GM12865 (cell line): ENCODE results near the gene MED10.

Experiments used
- DNase-seq: peaks from one replicate; pipeline ENCODE4 v3.0.0; 2010; ENCODE audit warnings: low read depth
- H3K4me3 ChIP-seq: 2 replicates; pipeline ENCODE4 v1.5.1; 2011; ENCODE audit warnings: mild to moderate bottlenecking, low read depth, low read length, control low read depth
- CTCF ChIP-seq: IDR thresholded peaks from 2 replicates; pipeline ENCODE4 v1.5.1; 2011; ENCODE audit warnings: low read length, control low read depth, low read depth, inconsistent platforms; ENCODE audit not compliant: insufficient read depth; ENCODE audit errors: missing control alignments

The MED10 gene

GRCh38 chr5:6343951-6344592, 34.3 kb downstream of the MED10 start:
- no peak for TF ChIP-seq CTCF
- no peak overlapping the region for H3K4me3 ChIP-seq
- no peak for DNase-seq

- TF ChIP-seq CTCF = no peak
- DNase-seq = no peak
These were observed 35.5 kb downstream of the MED10 start for GRCh38 chr5:6342689-6343315.

GRCh38 chr5:6340100-6340499, 38.2 kb downstream of the MED10 start:
- TF ChIP-seq CTCF = no peak
- no peak for DNase-seq
- no peak overlapping the region for H3K4me3 ChIP-seq

More at GRCh38 chr5:6342689-6343315, 35.5 kb downstream of the MED10 start:
- no peak overlapping the region for H3K4me3 ChIP-seq

GRCh38 chr5:6338871-6339270, 39.5 kb downstream of the MED10 start:
- TF ChIP-seq CTCF = no peak
- DNase-seq = no peak
- no peak overlapping the region for H3K4me3 ChIP-seq

GRCh38 chr5:6338135-6338534, 40.2 kb downstream of the MED10 start:
- H3K4me3 ChIP-seq = no peak overlapping the region
- no peak for DNase-seq
- TF ChIP-seq CTCF = no peak

GRCh38 chr5:6333182-6333905, 45.0 kb downstream of the MED10 start:
- TF ChIP-seq CTCF = no peak
- DNase-seq = no peak
- H3K4me3 ChIP-seq = no peak overlapping the region
